Stimulated activated CD4-positive, alpha-beta T cell treated with anti-CD3 and anti-CD28 coated beads, TNF-alpha, amount 100 ng/mL, for 48 hours (primary cell): Measurements from ENCODE around the gene CLIC2.
"Not testable (repeated sequence)": the region's sequence is repeated elsewhere in the genome, so short reads cannot be mapped to it uniquely, and the experiment has no call there.

ENCODE experiments used
- DNase-seq, 3 donors: peaks; one replicate each; pipeline ENCODE4 v3.0.0-alpha.2; 2020; ENCODE audit warnings: low read depth in 3 of 3

Gene CLIC2

GRCh38 chrX:155334486-155335336 is at the start of gene CLIC2:
TSS of gene CLIC2 (minus strand) at chrX:155334614. CDS start at chrX:155334427, 187 bp downstream.
- DNase-seq: no peak

- not testable (repeated sequence) for DNase-seq
Measured at GRCh38 chrX:155382529-155382967, 48.1 kb upstream of the CLIC2 start.

- not testable (repeated sequence) for DNase-seq
Measured at GRCh38 chrX:155381843-155382528, 47.6 kb upstream of the CLIC2 start, which contains the start of gene F8A2. TSS of gene F8A2 (plus strand) at chrX:155382095. CDS start at chrX:155382115, 20 bp downstream.

- DNase-seq: not testable (repeated sequence)
Measured at GRCh38 chrX:155379802-155380201, 45.4 kb upstream of the CLIC2 start.

- DNase-seq: not testable (repeated sequence)
Measured at GRCh38 chrX:155373777-155374458, 39.5 kb upstream of the CLIC2 start.

GRCh38 chrX:155363712-155364111 is 29.3 kb upstream of the CLIC2 start:
- DNase-seq: not testable (repeated sequence)

- not testable (repeated sequence) for DNase-seq
Measured at GRCh38 chrX:155349448-155349847, 15.0 kb upstream of the CLIC2 start.

- not testable (repeated sequence) for DNase-seq
Measured at GRCh38 chrX:155345689-155346088, 11.3 kb upstream of the CLIC2 start.

GRCh38 chrX:155335337-155335712 is 911 bp upstream of the CLIC2 start:
- DNase-seq: not testable (repeated sequence)

GRCh38 chrX:155333544-155334100 is 792 bp downstream of the CLIC2 start:
- DNase-seq: no peak

- no peak for DNase-seq
Measured at GRCh38 chrX:155330992-155331391, 3.4 kb downstream of the CLIC2 start.

- no peak for DNase-seq
Measured at GRCh38 chrX:155329293-155329692, 5.1 kb downstream of the CLIC2 start.

GRCh38 chrX:155326610-155327009 is 7.8 kb downstream of the CLIC2 start:
- DNase-seq: no peak

- no peak for DNase-seq
Measured at GRCh38 chrX:155314260-155314659, 20.2 kb downstream of the CLIC2 start.

GRCh38 chrX:155313766-155314165 is 20.6 kb downstream of the CLIC2 start:
- no peak for DNase-seq

- DNase-seq: no peak
Measured at GRCh38 chrX:155293771-155294170, 40.6 kb downstream of the CLIC2 start.

GRCh38 chrX:155279873-155280272 is 54.5 kb downstream of the CLIC2 start:
- DNase-seq: no peak

GRCh38 chrX:155270969-155271368 is 63.4 kb downstream of the CLIC2 start:
- DNase-seq: no peak

- not testable (repeated sequence) for DNase-seq
Measured at GRCh38 chrX:155267995-155268394, 66.4 kb downstream of the CLIC2 start.

- DNase-seq: no peak
Measured at GRCh38 chrX:155266439-155266838, 68.0 kb downstream of the CLIC2 start.

GRCh38 chrX:155263854-155264628 is 70.4 kb downstream of the CLIC2 start, which contains the start of gene RAB39B:
TSS of gene RAB39B (minus strand) at chrX:155264491. CDS start at chrX:155264288, 203 bp downstream.
- peak; percentile 37 to 65 (median 44) for DNase-seq
